ENCODE results near the gene NEU2.
"Not testable (repeated sequence)": the region's sequence is repeated elsewhere in the genome, so short reads cannot be mapped to it uniquely, and the experiment has no call there.

DNA sequence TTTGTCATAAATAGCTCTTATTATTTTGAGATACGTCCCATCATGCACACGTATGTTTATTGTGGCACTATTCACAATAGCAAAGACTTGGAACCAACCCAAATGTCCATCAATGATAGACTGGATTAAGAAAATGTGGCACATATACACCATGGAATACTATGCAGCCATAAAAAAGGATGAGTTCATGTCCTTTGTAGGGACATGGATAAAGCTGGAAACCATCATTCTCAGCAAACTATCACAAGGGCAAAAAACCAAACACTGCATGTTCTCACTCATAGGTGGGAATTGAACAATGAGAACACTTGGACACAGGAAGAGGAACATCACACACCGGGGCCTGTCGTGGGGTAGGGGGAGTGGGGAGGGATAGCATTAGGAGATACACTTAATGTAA is 12.9 kb upstream of the NEU2 start:
- not testable (repeated sequence) for TF ChIP-seq POLR2A, POLR2AphosphoS5 (IDR thresholded peaks at IDR 0.05; ENCODE audit: low read depth, low read length)
